H7 (cell line): ENCODE results near the gene DPP8. TPM values are rescaled to one million over a fixed set of nuclear protein-coding genes. Genes with fewer than 3 reads are reported as not detected.
"Not testable (repeated sequence)": the region's sequence is repeated elsewhere in the genome, so short reads cannot be mapped to it uniquely, and the experiment has no call there.

Experiments used
- DNase-seq: peaks from one replicate; pipeline ENCODE4 v3.0.0; 2012
- H3K27me3 ChIP-seq: 2 replicates; pipeline ENCODE4 v1.6.0; 2011; ENCODE audit warnings: mild to moderate bottlenecking, low read length; ENCODE audit not compliant: control insufficient read depth, insufficient read depth
- H3K36me3 ChIP-seq: replicated peaks from 2 replicates; pipeline ENCODE4 v1.5.1; 2011; ENCODE audit warnings: low read length; ENCODE audit not compliant: control insufficient read depth, insufficient read depth
- H3K4me3 ChIP-seq: 2 replicates; pipeline ENCODE4 v1.5.1; 2011; ENCODE audit warnings: low read depth, mild to moderate bottlenecking, control low read depth, low read length, moderate library complexity; ENCODE audit not compliant: insufficient read depth
- total RNA-seq: library from RNA; depleted of rRNA; stranded (reverse); fragments of >200 nt; shearing (Covaris generic); gene quantifications from 2 replicates; pipeline ENCODE4 v1.2.3, GENCODE V29; 2014; rRNA removed

DPP8 gene
- total RNA-seq = 18.4 and 21.1 TPM in 2 replicates

GRCh38 chr15:65516997-65517865 lies at the start of gene DPP8:
DPP8 (minus strand) TSS chr15:65517689; CDS start chr15:65512553, 5,136 bp downstream.
- peak within 1 kb of the TSS; percentile 93 for H3K4me3 ChIP-seq
- peaks cover 3% of the 10 kb centered on the region; the same call in 1 of the 2 replicates for H3K36me3 ChIP-seq
- no peaks in the 10 kb centered on the region for H3K27me3 ChIP-seq
- DNase-seq = peak; percentile 95

DNA sequence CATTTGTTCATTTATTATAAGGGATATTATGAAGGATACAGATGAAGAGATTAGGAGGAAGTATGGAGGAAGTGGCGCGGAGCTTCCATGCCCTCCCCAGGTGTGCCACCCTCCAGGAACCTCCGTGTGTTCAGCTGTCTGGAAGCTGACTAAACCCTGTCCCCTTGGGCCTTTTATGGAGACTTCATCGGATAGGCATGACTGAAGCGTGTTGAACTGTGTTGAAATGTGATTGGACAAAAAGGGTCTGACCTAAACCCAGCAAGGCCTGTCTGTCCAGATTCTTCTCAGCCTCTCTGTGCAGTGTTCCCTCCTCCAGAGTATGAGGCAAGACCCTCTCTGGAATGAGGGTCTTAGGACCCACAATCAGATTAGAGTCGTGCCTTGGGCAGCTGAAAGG lies 44.4 kb upstream of the DPP8 start:
- peaks cover 38% of the 10 kb centered on the region for H3K36me3 ChIP-seq

DNA sequence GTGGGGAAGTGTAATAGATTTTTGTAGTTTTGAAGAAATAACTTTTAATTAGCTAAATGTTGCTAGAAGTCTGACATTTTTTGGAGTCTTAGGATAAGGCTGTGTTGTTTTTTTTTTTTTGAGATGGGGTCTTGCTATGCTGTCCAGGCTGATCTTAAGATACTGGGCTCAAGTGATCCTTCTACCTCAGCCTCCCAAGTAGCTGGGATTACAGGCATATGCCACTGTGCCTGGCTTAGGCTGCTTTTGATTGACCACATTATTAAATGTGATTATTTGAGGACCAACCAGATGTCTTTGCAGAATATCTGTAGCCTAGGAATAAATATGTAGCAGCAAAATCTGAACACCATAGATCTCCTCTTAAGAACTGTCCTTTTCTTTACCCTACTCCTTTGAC lies 42.5 kb upstream of the DPP8 start:
- no peak for DNase-seq
- H3K36me3 ChIP-seq = peaks cover 36% of the 10 kb centered on the region
- H3K4me3 ChIP-seq = no peak overlapping the region
- H3K27me3 ChIP-seq = no peaks in the 10 kb centered on the region

More for the DNA sequence above, 44.4 kb upstream of the DPP8 start:
- DNase-seq = no peak
- H3K27me3 ChIP-seq = no peaks in the 10 kb centered on the region
- H3K4me3 ChIP-seq = no peak overlapping the region

DNA sequence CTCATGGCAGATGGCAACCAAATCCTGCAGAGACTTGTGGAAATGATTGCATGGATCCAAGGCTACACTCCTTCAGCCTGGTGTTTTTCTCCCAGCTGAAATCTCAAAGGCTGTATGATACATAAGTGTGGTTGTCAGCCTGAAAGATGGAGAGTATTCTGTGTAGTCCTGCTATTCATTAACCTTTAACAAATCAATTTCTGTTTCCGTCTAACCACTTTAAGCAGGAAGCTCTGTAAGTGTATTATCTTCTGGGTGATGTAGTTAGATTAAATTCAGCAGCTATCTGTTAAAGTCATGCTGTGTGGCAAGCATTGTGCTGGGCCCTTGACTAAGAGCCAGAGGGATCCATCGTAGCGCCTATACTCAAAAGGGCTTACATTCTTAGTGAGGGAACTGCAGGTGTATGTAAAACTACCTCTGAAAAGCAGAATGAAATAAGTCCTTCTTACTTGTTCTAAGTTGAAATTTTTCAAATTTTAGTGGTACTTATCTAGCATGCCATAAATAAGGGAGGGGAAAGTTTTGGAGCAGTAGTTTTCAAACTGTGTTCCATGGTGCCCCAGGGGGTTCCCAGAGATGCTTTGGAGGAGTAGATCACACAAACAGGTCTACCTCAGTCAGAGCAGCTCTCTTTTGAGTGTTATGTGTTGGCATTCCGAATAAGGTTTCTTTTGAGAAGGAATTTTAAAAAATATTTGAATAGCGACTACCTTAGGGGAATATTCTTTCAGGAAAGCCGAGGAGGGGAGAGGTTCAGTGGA lies 41.7 kb upstream of the DPP8 start:
- Histone ChIP-seq H3K4me3 (no peak overlapping the region), H3K27me3 (no peaks in the 10 kb centered on the region), H3K36me3 (peaks cover 33% of the 10 kb centered on the region)
- no peak for DNase-seq

- Histone ChIP-seq H3K36me3 (peaks cover 27% of the 10 kb centered on the region), H3K4me3 (no peak overlapping the region), H3K27me3 (no peaks in the 10 kb centered on the region)
- DNase-seq = no peak
Measured at GRCh38 chr15:65558336-65558735, 40.8 kb upstream of the DPP8 start.

DNA sequence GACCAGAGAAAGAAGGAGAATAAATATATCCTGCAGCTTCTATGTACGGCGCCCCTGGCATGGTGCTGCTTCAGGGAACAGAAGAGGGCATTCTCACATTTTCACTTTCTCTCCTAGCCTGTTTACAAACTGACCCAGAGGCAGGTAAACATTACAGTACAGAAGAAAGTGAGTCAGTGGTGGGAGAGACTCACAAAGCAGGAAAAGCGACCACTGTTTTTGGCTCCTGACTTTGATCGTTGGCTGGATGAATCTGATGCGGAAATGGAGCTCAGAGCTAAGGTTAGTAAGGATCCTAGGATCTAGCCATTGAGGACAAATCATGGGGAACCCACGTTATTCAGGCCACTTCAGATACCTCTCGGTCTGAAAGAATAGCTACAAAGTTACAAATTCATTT lies 39.1 kb upstream of the DPP8 start:
- no peak overlapping the region for H3K4me3 ChIP-seq
- peaks cover 16% of the 10 kb centered on the region for H3K36me3 ChIP-seq
- DNase-seq = no peak
- H3K27me3 ChIP-seq = no peaks in the 10 kb centered on the region

DNA sequence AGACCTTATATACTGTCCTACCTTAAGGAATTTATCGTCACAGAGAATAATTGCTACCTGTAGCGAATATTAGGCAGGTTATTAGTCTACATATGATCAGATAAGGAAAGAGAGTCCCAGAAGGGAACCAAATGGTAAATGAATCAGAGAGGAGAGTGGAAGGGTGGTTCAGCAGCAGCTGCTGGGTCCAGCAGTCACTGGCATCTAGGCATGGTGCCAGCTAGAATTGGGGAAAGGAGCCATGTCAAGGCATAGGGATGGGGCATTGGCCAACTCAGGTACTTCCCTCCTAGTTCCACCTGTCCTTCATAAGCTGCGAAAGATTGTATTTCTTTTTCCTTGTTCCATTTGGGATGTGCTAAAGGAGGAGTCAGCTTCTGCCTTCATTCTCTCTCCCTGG lies 36.2 kb upstream of the DPP8 start:
- no peaks in the 10 kb centered on the region for H3K27me3 ChIP-seq
- DNase-seq = no peak
- peaks cover 10% of the 10 kb centered on the region for H3K36me3 ChIP-seq
- no peak overlapping the region for H3K4me3 ChIP-seq

GRCh38 chr15:65552851-65553250 lies 35.4 kb upstream of the DPP8 start:
- H3K27me3 ChIP-seq, H3K4me3 ChIP-seq, DNase-seq, H3K36me3 ChIP-seq: not testable (repeated sequence)

DNA sequence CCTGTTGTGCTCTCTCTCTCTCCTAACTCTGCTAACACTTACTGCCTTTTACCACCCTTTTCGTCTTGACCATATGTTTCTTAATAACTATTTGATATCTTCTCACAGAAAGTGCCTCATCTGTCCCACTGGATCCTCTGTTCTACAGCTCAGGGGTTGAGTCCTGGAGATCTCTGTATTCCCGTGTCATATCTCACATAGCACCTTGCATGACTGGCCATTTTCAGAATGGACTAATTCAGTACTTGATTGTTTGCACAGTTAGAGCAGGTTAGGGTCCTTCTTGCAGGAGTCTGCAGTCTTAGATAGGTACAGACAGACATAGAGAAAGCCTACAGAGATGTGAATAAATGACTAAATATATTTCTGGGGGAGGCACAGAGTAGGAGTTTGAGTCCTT lies 33.7 kb upstream of the DPP8 start:
- Histone ChIP-seq H3K4me3 (no peak overlapping the region), H3K27me3 (no peaks in the 10 kb centered on the region), H3K36me3 (no peaks in the 10 kb centered on the region; the same call in none of the 2 replicates)
- no peak for DNase-seq

DNA sequence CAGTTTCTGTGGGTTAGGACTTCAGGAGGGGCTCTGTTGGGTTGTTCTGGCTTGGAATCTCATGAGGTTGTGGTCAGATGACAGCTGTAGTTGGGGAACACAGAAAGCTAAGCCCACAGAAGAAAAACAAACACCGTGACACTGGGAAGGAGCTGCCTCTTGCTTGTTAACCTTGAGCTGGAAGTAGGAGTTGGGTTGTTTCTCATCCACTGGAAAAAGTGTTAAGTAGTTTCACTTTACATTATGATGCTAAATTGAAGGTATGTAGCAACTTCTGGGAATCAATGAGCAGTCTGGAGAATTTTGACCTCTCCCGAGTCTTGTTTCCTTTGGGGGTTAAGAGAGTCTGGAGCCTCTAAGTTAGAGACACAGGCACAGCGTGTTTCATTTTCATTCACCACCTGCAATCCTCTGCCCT lies 33.2 kb upstream of the DPP8 start:
- Histone ChIP-seq H3K4me3 (no peak overlapping the region), H3K36me3 (no peaks in the 10 kb centered on the region; the same call in none of the 2 replicates), H3K27me3 (no peaks in the 10 kb centered on the region)
- DNase-seq = no peak

DNA sequence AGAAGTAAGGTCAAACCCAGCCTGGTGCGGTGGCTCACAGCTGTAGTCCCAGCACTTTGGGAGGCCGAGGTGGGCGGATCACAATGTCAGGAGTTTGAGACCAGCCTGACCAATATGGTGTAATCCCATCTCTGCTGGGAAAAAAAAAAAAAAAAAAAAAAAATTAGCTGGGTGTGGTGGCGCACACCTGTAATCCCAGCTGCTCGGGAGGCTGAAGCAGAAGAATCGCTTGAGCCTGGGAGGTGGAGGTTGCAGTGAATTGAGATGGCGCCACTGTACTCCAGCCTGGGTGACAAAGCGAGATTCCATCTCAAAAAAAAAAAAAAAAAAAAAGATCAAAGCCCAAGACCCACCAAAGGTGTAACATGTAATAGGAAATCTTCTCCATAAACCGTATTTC lies 31.8 kb upstream of the DPP8 start:
- not testable (repeated sequence) for H3K27me3 ChIP-seq, H3K36me3 ChIP-seq, DNase-seq, H3K4me3 ChIP-seq

DNA sequence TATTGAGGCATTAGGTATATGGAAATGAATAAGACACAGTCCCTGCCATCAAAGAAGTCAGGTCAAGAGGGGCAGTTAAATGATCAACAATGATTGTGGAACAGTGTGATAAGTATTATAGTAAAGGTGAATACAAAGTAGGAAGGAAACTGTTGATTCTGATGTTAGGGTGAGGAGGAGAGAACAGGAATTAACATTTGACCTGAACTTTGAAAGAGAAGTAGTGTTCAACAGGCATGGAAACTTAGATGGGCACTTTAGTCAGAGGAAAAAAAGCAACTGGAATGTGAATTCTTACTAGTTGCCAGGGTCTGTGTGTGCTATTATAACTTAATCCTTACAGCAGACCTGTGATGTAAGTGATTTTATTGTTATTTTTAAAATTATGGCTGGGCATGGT lies 30.4 kb upstream of the DPP8 start:
- DNase-seq = no peak
- Histone ChIP-seq H3K4me3 (no peak overlapping the region), H3K27me3 (no peaks in the 10 kb centered on the region), H3K36me3 (no peaks in the 10 kb centered on the region)

DNA sequence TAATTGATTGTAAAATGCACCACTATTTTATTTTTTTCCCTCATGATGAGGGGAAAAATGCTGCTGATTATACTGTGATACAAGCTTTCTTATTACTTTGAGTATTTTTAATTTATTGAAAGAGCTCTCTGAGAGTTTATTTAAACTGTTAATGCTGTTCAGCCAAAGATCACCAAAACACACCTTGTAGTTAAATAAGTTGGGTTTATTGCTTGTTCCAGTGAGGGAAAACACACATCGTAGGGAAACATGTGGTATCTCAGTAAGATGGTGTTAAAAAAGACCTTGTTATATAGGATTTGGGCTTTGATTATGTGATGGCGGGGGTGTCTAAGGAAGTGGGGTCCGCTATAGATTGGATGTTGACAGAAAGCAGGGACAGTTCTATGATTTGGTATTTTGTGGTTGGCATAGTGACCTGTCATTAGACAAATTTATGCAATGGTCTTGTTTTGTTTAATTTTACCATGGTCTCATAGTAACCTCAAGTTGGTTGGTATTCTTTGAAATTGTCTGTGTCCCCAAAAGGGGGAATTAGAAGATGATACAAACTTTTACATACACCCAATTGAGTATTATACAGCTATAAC lies 23.8 kb upstream of the DPP8 start:
- Histone ChIP-seq H3K36me3 (no peaks in the 10 kb centered on the region), H3K27me3 (no peaks in the 10 kb centered on the region), H3K4me3 (no peak overlapping the region)
- no peak for DNase-seq

DNA sequence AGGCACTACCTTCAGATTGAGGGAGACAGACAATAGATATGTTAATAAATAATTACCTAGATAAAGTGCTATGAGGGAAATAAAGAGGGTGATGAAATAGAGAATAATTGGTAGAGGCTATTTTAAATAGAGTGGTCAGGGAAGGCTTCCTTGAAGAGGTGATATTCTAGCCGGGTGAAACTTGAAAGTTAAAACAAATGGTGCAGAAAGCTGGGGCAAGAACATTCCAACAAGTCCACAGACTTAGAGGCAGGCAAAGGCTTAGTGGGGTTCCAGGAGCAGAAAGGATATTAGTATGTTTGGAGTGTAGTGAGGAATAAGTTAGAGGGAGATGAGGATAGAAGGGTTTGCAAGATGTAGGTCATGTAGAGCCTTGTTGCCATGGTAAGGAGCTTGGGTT lies 22.8 kb upstream of the DPP8 start:
- H3K27me3 ChIP-seq = no peaks in the 10 kb centered on the region
- H3K36me3 ChIP-seq = no peaks in the 10 kb centered on the region
- H3K4me3 ChIP-seq = no peak overlapping the region
- no peak for DNase-seq

- DNase-seq = no peak
- Histone ChIP-seq H3K27me3 (no peaks in the 10 kb centered on the region), H3K4me3 (no peak overlapping the region), H3K36me3 (no peaks in the 10 kb centered on the region)
Measured at GRCh38 chr15:65535192-65535591, 17.7 kb upstream of the DPP8 start.
